ENCODE measurements around the gene MAPK11. TPM values are rescaled to one million over a fixed set of nuclear protein-coding genes. Genes with fewer than 3 reads are reported as not detected.

The MAPK11 gene
- polyA plus RNA-seq, 1 donor (not counting 4 experiments of a cell fraction or from before 2014, with no cell fraction given), result 4.6 TPM

- dilution Hi-C loops (cut with MboI; ENCODE audit: extremely low pct_ligation_motif_present, low sequenced_read_pairs), result no loop called here
- H3K27me3 ChIP-seq (ENCODE audit: control insufficient read depth, extremely low read depth, insufficient read depth, low read length), result peaks cover 5% of the 10 kb centered on the region
- H3K27ac ChIP-seq (ENCODE audit: control insufficient read depth, insufficient read depth, low read length), result no peak overlapping the region
- no peaks in the 10 kb centered on the region for H3K9me3 ChIP-seq (ENCODE audit: control insufficient read depth, low read depth, low read length)
- H3K79me2 ChIP-seq (ENCODE audit: control insufficient read depth, insufficient read depth, low read length), result no peaks in the 10 kb centered on the region
- H2AFZ ChIP-seq (ENCODE audit: control insufficient read depth, low read length), result no peak overlapping the region
- no peaks in the 10 kb centered on the region for H3K36me3 ChIP-seq (ENCODE audit: control insufficient read depth in 2 of 2, extremely low read depth in 1 of 2, insufficient read depth in 2 of 2, low read length in 2 of 2)
- no peak overlapping the region for H3K9ac ChIP-seq (ENCODE audit: control insufficient read depth, extremely low read depth, insufficient read depth, low read length)
- peaks cover 22% of the 10 kb centered on the region for H3K4me1 ChIP-seq (ENCODE audit: control insufficient read depth, extremely low read depth, insufficient read depth, low read length)
- no peaks in the 10 kb centered on the region for H3K9me1 ChIP-seq (ENCODE audit: control insufficient read depth, extremely low read depth, insufficient read depth, low read length)
- DNase-seq (ENCODE audit: low read depth, low spot score) (no peak), FAIRE-seq (no peak)
- H3K4me3 ChIP-seq (ENCODE audit: control insufficient read depth in 2 of 3, extremely low read depth in 1 of 3, insufficient read depth in 2 of 3, low read depth in 1 of 3, low read length in 3 of 3), result no peak overlapping the region
- no peak overlapping the region for H3K4me2 ChIP-seq (ENCODE audit: control insufficient read depth, extremely low read depth, insufficient read depth, low read depth, low read length)
- TF ChIP-seq CTCF (optimal IDR thresholded peaks at IDR 0.05 in 1 of 3, IDR thresholded peaks at IDR 0.05 in 1 of 3, conservative IDR thresholded peaks at IDR 0.05 in 1 of 3; ENCODE audit: extremely low read depth in 1 of 3, insufficient read depth in 2 of 3, low read length in 3 of 3), result no peak
- no peak for TF ChIP-seq EZH2 (IDR thresholded peaks at IDR 0.05; ENCODE audit: low read length)
- H4K20me1 ChIP-seq (ENCODE audit: control insufficient read depth, extremely low read depth, insufficient read depth, low read length), result peaks cover 3% of the 10 kb centered on the region
Observed at GRCh38 chr22:50264104-50264745, 6.0 kb downstream of the MAPK11 start.

- H3K9ac ChIP-seq (ENCODE audit: control insufficient read depth, extremely low read depth, insufficient read depth, low read length), result no peak overlapping the region
- dilution Hi-C loops (cut with MboI; ENCODE audit: extremely low pct_ligation_motif_present, low sequenced_read_pairs), result no loop called here
- no peaks in the 10 kb centered on the region for H3K79me2 ChIP-seq (ENCODE audit: control insufficient read depth, insufficient read depth, low read length)
- no peaks in the 10 kb centered on the region for H3K9me1 ChIP-seq (ENCODE audit: control insufficient read depth, extremely low read depth, insufficient read depth, low read length)
- DNase-seq (ENCODE audit: low read depth, low spot score), result no peak
- H3K4me1 ChIP-seq (ENCODE audit: control insufficient read depth, extremely low read depth, insufficient read depth, low read length), result peaks cover 17% of the 10 kb centered on the region
- FAIRE-seq, result no peak
- no peaks in the 10 kb centered on the region for H3K9me3 ChIP-seq (ENCODE audit: control insufficient read depth, low read depth, low read length)
- H3K4me3 ChIP-seq (ENCODE audit: control insufficient read depth in 2 of 3, extremely low read depth in 1 of 3, insufficient read depth in 2 of 3, low read depth in 1 of 3, low read length in 3 of 3), result no peak overlapping the region
- H3K27ac ChIP-seq (ENCODE audit: control insufficient read depth, insufficient read depth, low read length), result no peak overlapping the region
- no peak overlapping the region for H3K4me2 ChIP-seq (ENCODE audit: control insufficient read depth, extremely low read depth, insufficient read depth, low read depth, low read length)
- H2AFZ ChIP-seq (ENCODE audit: control insufficient read depth, low read length), result no peak overlapping the region
- H3K27me3 ChIP-seq (ENCODE audit: control insufficient read depth, extremely low read depth, insufficient read depth, low read length), result peaks cover 3% of the 10 kb centered on the region
- TF ChIP-seq EZH2 (IDR thresholded peaks at IDR 0.05; ENCODE audit: low read length), result no peak
- H3K36me3 ChIP-seq (ENCODE audit: control insufficient read depth in 2 of 2, extremely low read depth in 1 of 2, insufficient read depth in 2 of 2, low read length in 2 of 2), result no peaks in the 10 kb centered on the region
- no peaks in the 10 kb centered on the region for H4K20me1 ChIP-seq (ENCODE audit: control insufficient read depth, extremely low read depth, insufficient read depth, low read length)
Observed at GRCh38 chr22:50262973-50263617, 7.1 kb downstream of the MAPK11 start.

Data from keratinocyte (primary cell).